ENCODE measurements around the gene BARX1.

- TF ChIP-seq POLR2A (IDR thresholded peaks at IDR 0.05) (no peak), CTCF (IDR thresholded peaks at IDR 0.05) (no peak), EP300 (IDR thresholded peaks at IDR 0.05; ENCODE audit: low read depth) (no peak)
Measured at GRCh38 chr9:93941493-93941892, 13.7 kb downstream of the BARX1 start.
